Urothelium cell line (cell line): ENCODE results near the gene ADAMTS3.

ENCODE experiments used
- DNase-seq: peaks from one replicate; pipeline ENCODE4 v3.0.0; 2011; ENCODE audit warnings: low spot score, mixed read lengths
- FAIRE-seq: peaks from 2 replicates; lab custom pipeline; 2011; peaks lifted over from hg19 to GRCh38; lab: Jason Lieb, UNC

ADAMTS3 gene

DNA sequence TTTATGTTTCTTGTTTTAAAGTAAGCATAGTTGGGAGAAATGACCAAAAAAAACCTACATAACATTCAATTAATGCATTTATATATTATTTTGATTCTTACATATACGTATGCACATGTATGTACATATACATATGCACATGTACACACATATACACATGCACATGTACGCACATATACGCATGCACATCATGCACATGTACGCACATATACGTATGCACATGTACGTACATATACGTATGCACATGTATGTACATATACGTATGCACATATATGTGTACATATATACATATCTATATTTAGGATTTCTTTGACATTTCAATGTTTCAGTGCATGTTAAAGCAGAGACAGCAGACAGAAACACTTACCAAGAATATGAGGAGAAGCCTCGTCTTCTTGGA, 263.4 kb downstream of the ADAMTS3 start:
- peak; percentile 77 for FAIRE-seq
- no peak for DNase-seq

DNA sequence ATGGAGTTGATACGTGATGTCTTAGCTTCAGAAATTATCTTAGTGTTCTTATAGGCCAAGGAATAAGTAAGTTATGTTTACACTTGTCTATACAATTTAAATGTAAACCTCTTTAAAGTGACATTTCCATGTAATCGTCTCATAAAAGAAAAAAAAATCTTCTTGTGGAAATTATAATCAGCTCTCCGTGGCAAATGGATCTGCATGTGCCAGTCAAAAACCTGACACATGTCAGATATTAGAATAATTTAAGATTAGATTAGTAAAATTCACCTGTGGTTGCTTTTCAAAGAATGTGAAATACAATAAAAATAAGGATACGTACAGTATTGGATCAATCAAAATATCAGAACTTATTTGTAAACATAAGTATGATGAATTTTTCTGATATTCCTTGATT, 263.9 kb downstream of the ADAMTS3 start:
- FAIRE-seq: no peak
- DNase-seq: no peak

DNA sequence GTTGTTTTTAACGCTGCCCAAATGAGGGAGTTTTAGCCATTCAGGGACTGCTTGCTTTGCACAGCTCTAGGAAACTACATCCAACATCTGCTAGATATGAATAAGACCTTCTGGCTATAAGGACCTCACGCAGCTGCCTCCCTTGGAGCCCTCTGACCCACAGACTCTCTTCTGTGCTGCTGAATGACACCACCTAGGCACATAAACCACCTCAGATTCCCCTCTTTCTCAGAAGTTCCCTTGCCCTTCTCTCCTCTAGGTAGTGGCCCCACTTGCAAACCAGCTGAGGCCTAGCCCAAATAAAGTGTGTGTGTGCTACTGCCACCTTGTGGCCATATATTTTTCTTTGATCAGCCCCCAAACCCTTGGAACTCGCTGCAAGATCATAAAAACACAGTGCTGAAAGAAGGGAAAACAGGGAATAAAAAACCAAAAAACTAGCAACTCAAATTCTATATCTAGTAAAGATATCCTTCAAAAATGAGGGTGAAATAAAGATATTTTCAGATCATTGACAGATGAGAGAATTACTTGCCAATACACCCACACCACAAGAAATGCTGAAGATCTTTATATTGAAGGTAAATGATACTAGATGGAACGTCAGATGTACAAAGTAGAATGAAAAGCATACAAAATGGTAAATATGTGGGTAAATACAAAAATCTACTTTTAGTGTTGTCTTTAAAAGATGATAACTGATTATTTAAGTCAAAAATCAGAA, 265.9 kb downstream of the ADAMTS3 start:
- DNase-seq (peak; percentile 48), FAIRE-seq (no peak)

GRCh38 chr4:72301759-72302158, 267.3 kb downstream of the ADAMTS3 start:
- DNase-seq (no peak), FAIRE-seq (no peak)

GRCh38 chr4:72300126-72300525, 268.9 kb downstream of the ADAMTS3 start:
- DNase-seq: no peak
- FAIRE-seq: no peak

DNA sequence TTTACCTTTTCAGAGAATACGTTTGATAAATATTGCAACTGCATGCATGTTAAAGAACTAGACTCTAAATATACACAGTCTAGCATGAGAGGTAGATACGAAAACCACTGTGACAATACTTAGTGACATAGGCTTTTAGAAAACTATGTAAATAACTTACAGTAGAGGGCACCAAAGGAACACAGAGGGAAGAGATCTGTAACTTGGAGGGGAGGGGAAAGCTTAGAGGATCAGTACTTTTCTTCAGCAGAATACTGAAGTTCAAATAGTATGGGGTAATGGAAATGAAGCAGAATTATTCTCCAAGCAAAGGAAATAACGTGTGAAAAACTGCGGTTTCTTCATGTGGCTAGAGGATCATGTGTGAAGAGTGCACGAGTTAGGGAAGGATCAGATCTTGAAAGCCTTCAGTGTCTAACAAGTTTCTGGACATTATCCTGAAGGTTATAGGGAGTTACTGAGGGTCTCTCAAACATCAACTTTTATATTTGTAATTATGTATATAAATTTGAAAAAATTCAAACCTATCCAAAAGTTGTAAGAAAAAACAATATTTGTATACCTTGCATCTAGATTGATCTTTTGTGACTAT, 273.0 kb downstream of the ADAMTS3 start:
- FAIRE-seq: no peak
- peak; percentile 23 for DNase-seq

- FAIRE-seq (no peak), DNase-seq (no peak)
Observed at GRCh38 chr4:72290737-72291136, 278.3 kb downstream of the ADAMTS3 start.

DNA sequence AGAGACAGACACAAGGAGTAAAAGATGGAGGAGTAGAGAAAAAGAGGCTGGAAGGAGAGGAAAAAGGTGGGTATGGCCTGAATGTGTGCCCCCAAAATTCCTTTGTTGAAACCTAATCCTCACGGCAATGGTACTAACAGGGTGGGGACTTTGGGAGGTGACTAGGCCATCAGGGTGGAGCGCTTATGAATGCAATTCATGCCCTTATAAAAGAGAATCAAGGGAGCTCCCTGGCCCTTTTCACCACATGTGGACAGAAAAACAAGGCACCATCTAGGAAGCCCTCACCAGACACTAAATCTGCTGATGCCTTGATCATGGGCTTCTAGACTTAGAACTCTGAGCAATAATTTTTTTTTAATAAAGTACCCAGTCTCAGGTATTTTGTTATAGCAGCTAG, 282.1 kb downstream of the ADAMTS3 start:
- FAIRE-seq (no peak), DNase-seq (no peak)

DNA sequence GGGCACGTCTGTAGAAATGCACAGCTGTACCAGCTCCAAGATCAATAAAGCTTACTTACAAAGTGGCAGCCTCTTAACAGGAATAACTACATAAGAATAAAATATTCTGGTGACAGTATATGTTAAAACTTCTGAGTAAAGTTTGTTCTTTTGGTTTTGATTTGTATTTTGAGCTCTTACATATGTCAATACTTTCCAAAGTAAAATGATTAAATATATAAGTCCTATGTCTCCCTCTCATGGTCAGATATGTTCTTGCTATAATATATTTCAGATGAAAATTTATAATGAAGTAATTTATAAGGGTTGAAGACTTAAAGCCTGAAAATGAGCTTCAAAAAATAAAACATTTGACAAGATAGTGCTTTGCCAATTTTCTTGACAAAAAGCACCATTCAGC, 282.8 kb downstream of the ADAMTS3 start:
- DNase-seq (no peak), FAIRE-seq (no peak)

- DNase-seq (no peak), FAIRE-seq (no peak)
Observed at GRCh38 chr4:72283357-72283756, 285.7 kb downstream of the ADAMTS3 start.

- FAIRE-seq (no peak), DNase-seq (no peak)
Observed at GRCh38 chr4:72280252-72280651, 288.8 kb downstream of the ADAMTS3 start.

- FAIRE-seq: no peak
- DNase-seq: no peak
Observed at GRCh38 chr4:72275381-72275780, 293.6 kb downstream of the ADAMTS3 start.

DNA sequence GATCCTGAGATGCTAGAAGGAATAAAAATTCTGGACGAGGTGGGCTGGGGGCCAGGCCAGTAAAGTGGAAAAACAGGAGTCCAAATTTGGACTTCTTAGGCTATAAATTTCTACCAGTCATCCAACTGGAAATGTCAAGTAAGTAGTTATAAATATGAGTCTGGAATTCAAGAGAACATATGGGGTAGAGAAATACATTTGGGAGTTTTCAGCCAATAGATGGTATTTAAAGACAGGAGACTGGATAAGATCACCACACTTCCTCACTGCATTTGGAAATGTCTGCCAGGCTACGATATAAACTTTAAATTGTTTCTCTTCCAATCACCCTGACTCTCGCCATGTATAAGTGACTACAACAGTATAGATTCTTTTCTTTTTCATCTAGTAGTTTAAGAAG, 294.8 kb downstream of the ADAMTS3 start:
- DNase-seq (no peak), FAIRE-seq (no peak)

DNA sequence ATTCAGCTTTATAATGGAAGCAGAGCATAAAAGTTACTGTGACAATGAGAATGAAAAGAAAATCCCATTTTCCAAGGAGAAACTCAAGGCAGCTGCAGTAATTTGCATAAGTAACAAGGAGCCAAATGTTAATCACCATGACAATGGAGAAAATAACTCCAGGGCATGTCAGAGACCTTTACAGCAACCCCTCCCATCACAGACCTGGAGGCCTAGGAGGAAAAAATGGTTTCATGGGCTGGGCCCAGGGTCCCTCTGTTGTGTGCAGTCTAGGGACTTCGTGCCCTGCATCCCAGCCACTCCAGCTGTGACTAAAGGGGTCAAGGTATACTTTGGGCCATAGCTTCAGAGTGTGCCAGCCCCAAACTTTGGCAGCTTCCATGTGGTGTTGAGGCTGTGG, 313.8 kb downstream of the ADAMTS3 start:
- no peak for FAIRE-seq
- DNase-seq: no peak

- FAIRE-seq (no peak), DNase-seq (no peak)
Observed at GRCh38 chr4:72243641-72244040, 325.4 kb downstream of the ADAMTS3 start.

DNA sequence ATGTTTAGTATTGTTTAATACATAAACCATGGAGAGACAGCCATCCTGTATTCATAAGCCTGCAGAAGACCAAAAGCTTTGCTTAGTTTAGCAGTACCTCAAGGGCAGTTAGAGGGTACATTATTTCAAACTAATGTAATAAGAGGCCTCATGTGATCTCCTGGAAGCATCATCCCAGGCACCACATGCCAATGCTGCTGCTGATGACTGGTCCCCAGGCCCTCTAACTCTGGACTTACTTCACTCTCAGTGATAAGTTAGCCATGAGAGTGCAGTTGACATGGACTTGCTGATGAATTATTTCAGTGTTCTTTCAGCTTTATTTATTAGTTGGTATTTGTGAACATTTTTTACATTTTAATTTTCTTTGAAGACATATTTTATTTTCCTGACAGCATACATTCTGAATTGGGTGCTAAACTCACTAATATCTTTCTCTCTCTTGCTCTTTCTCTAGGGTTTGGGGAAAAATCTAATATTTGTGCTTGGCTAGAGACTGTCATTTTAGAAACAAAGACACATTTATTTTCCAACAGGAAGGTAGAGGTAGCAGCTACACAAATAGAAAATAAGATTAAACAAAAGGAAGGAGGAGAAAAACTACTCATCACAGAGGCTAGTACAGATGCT, 329.4 kb downstream of the ADAMTS3 start:
- DNase-seq (no peak), FAIRE-seq (no peak)
